ENCODE results near the gene LAMB4.

Gene LAMB4

GRCh38 chr7:108130261-108130660 lies at the start of gene LAMB4:
LAMB4 (minus strand) TSS chr7:108130361; CDS start chr7:108123164, 7,197 bp downstream.
- DNase-seq (ENCODE audit: low spot score): no peak

DNA sequence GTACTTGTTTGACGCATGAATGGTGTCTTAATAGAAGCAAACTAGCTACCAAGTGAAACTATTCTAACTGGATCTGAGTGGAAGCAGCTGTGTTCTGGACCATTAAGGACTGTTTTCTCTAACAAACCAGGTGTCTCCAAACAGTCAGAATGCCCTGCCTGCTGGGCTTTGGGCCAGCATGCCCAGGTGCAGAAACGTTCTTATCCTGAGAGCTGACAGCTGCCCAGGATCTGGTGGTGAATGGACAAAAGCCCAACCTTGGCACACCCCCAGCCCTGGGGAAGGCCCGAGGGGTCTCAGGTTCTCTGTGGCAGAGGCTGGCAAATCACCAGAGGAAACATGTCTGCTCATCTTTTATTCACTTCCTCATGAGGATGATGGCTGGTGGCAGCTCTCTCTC lies 48.2 kb upstream of the LAMB4 start:
- no peak for DNase-seq (ENCODE audit: low spot score)

- DNase-seq (ENCODE audit: low spot score): no peak
Measured at GRCh38 chr7:108171164-108171563, 41.0 kb upstream of the LAMB4 start.

- no peak for DNase-seq (ENCODE audit: low spot score)
Measured at GRCh38 chr7:108170251-108170650, 40.1 kb upstream of the LAMB4 start.

- no peak for DNase-seq (ENCODE audit: low spot score)
Measured at GRCh38 chr7:108167460-108167859, 37.3 kb upstream of the LAMB4 start.

GRCh38 chr7:108166687-108167086 lies 36.5 kb upstream of the LAMB4 start:
- DNase-seq (ENCODE audit: low spot score): no peak

DNA sequence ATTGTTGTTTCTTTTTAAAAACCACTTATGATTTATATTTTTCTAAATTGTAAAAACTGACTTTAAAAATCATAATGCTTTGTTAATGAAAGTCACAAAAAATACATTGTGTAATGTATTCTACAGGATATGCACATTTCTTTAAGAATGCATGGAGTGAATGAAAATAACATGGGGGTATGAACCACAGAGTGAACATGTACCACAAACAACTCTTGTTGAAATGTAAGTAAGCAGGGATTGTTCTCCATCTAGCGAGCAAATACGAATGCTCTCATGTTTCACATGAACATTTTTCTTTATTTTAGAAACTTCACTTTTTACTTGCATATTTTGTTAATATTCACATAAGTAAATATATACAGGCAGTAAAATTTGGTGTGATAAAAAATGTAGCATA lies 35.6 kb upstream of the LAMB4 start:
- DNase-seq (ENCODE audit: low spot score): no peak

DNA sequence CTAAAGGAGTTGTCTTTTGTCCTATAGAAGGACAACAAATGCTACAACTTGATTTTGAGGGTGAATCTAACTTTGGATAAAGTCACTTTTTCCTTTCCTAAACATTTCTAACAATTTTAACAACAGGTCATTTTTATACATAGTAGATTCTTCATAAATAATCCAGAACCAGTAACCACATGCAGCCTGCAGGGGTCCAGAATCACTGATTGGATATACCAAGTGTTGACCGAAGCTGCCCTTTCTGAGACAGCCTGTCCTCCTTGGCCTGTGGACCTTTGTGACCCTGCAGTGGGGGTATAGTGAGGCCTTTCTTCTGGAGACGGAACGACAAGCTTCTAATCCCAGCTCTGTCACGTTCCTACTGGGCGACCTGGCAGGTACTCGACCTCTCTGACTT lies 34.8 kb upstream of the LAMB4 start:
- no peak for DNase-seq (ENCODE audit: low spot score)

GRCh38 chr7:108164342-108164741 lies 34.2 kb upstream of the LAMB4 start:
- DNase-seq (ENCODE audit: low spot score): no peak

DNA sequence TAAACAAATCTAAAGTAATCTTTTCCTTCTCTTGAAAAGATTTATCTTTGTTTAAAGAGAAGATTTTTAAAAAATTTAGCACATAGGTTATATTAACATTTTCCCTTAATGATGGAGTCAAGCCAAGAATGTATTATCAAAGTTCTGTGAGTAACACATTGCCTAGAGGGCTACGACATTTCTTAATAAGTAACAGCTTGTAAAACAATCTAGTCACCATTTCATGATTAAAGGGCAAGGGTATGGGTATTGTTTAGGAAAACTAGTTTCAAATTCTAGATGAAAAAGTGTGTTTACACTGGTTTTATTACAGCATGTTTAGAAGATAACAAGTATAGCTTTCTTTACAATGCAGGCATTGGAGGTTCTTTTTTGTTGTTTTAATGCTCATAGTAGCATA lies 28.6 kb upstream of the LAMB4 start:
- DNase-seq (ENCODE audit: low spot score): no peak

DNA sequence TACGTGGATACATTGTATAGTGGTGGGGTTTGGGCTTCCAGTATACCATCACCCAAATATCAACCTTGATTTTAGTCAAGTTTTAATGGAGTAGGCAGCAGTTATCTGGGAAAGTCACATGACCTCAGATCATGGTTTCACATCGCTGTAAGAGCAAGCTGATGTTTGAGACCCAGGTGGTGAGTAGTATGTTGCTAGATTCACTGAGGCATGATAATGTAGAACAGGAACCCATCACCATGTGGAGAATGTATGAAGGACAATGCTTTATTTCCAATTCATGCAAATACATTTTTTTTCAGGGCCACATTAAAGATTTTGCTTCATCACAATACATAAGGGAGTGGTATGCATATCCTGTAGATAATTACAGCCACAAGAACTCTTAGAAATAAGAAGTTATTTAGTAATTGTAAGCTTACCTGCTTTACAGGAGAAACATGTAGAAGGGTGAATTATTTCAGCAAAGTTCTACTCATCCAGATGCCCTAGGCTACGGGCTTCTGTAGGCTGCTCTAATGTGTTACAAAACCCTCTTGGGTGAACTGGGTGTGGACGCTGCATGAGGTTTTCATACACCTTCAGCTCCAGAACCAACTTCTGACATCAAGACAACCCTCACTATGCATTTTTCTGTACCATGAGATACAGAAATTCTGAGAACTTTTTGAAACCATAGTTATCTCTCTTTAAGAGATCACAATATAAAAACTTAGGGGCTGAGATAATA lies 27.6 kb upstream of the LAMB4 start:
- no peak for DNase-seq (ENCODE audit: low spot score)

- no peak for DNase-seq (ENCODE audit: low spot score)
Measured at GRCh38 chr7:108156897-108157605, 26.9 kb upstream of the LAMB4 start.

- no peak for DNase-seq (ENCODE audit: low spot score)
Measured at GRCh38 chr7:108152198-108152597, 22.0 kb upstream of the LAMB4 start.

GRCh38 chr7:108149908-108150307 lies 19.7 kb upstream of the LAMB4 start:
- DNase-seq (ENCODE audit: low spot score): no peak

- DNase-seq (ENCODE audit: low spot score): no peak
Measured at GRCh38 chr7:108149119-108149518, 19.0 kb upstream of the LAMB4 start.

DNA sequence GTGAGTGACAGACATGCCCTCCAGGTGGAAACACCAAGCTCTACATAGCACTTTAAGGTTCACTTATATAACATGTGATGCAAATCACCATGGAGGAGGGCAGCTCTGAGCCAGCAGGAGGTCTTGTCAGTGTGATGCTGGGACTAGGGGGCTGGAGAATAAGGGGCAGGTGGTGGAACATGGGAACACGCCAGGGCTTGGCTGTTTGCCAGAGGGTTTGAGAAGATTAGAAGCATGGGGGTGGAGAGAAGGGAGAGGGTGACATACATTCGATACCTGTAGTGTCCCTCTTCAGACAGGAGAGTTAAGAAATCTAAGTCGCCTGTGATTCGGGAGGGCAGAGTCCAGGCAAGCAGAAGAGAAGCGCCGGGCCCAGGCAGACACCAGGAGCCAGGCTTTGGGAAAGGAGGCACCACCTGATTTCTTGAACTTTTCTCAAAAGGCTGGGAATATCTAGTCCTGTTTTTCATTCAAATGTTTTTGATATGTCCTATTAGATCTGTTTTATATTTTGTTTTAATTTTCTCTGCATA lies 16.9 kb upstream of the LAMB4 start:
- no peak for DNase-seq (ENCODE audit: low spot score)

DNA sequence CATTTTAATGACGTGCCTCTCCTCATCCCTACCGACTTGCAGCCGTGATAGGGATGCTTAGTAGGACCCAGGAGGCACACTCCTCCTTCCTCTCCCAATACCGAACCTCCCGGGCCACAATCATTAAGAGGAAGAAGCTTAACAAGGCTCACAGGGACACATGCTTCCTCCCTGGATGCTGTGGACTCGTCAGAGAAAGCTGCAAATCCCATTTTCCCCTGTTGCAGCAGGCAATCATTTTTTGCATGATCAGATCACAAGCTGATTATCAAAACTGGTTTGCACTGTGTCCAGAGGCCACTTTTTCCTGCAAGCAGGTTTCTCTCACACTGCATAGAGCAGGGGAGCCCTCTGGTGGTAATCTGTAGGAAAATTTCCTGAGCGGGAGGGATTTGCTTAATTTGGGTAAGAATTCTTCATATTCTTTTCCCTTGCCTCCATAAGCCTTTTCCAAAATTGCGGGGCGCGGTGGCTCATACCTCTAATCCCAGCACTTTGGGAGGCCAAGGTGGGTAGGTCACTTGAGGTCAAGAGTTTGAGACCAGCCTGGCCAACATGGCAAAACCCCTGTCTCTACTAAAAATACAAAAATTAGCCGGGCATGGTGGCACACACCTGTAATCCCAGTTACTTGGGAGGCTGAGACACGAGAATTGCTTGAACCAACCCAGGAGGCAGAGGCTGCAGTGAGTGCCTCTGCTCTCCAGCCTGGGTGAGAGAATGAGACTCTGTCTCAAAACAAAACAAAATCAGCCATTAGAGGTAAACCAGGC lies 16.1 kb upstream of the LAMB4 start:
- DNase-seq (ENCODE audit: low spot score): peak; percentile 5

GRCh38 chr7:108145401-108145800 lies 15.2 kb upstream of the LAMB4 start:
- no peak for DNase-seq (ENCODE audit: low spot score)

DNA sequence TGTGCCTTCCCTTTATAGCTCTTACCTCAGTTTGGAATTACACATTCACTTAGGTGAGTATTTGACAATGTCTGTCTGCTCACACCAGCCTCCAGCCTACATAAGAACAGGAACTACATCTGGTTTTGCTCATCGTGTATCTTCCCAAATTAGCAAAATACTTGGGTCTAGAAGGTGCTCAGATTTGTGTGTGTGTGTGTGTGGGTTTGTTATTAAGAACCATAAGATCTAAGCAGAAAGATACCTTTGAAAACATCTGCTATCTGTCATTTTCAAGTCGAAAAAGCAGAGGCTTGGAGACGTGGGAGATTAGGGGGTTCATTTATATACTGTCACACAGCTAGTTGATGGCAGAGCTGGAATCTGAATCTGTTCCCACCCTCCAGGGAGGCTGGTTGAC lies 14.8 kb upstream of the LAMB4 start:
- no peak for DNase-seq (ENCODE audit: low spot score)

GRCh38 chr7:108143658-108144420 lies 13.7 kb upstream of the LAMB4 start:
- DNase-seq (ENCODE audit: low spot score): no peak

- no peak for DNase-seq (ENCODE audit: low spot score)
Measured at GRCh38 chr7:108142675-108143259, 12.6 kb upstream of the LAMB4 start.

GRCh38 chr7:108142180-108142579 lies 12.0 kb upstream of the LAMB4 start:
- no peak for DNase-seq (ENCODE audit: low spot score)

All from hematopoietic multipotent progenitor cell treated with erythropoietin and hydrocortisone succinate and interleukin-3 and kit ligand, for 15 days (in vitro differentiated cells).